Body of pancreas (tissue), 4 donors: Measurements from ENCODE around the gene LDLR. TPM values are rescaled to one million over a fixed set of nuclear protein-coding genes. Genes with fewer than 3 reads are reported as not detected.
"Not testable (repeated sequence)": the region's sequence is repeated elsewhere in the genome, so short reads cannot be mapped to it uniquely, and the experiment has no call there.

Source experiments
- ATAC-seq: fragments of 150-250 bp; one replicate; pipeline ENCODE4 v1.9.1; 2016
- DNase-seq, 4 donors: peaks; one replicate each; pipeline ENCODE4 v3.0.0-alpha.2; 2019
- H3K27ac ChIP-seq, 4 donors: fragments of 200-600 bp; sonication (generic); 1 replicate in 3 of 4; 2 replicates in 1 of 4; pipeline versions ENCODE4 v1.5.1 to v1.6.1; 2016 to 2019; ENCODE audit warnings: mild to moderate bottlenecking in 1 of 4, mixed read lengths in 1 of 4, moderate library complexity in 1 of 4
- H3K27me3 ChIP-seq, 2 donors: fragments of 200-600 bp; sonication (generic); one replicate each; pipeline ENCODE4 v1.6.0; 2016; ENCODE audit warnings: mild to moderate bottlenecking in 1 of 2
- H3K36me3 ChIP-seq, 2 donors: fragments of 200-600 bp; sonication (generic); replicated peaks in 1 of 2; 2 replicates each; pipeline ENCODE4 v1.5.1; 2016; ENCODE audit warnings: low read depth in 2 of 2; ENCODE audit not compliant: insufficient read depth in 1 of 2
- H3K4me1 ChIP-seq: fragments of 200-600 bp; sonication (generic); one replicate; pipeline ENCODE4 v1.6.0; 2016
- H3K4me3 ChIP-seq, 2 donors: fragments of 200-600 bp; sonication (generic); 1 replicate in 1 of 2; 2 replicates in 1 of 2; pipeline ENCODE4 v1.5.1; 2016 to 2019
- H3K9me3 ChIP-seq, 3 donors: fragments of 200-600 bp; sonication (generic); 1 replicate in 2 of 3; 2 replicates in 1 of 3; pipeline ENCODE4 v1.5.1; 2016
- CTCF ChIP-seq, 7 experiments: fragments of 450-650 bp in 4 of 7; fragments of 200-600 bp in 3 of 7; sonication (generic) in 3 of 7; IDR thresholded peaks; one replicate each; pipeline ENCODE4 v1.5.1; 2016 to 2019; ENCODE audit warnings: antibody characterized with exemption in 7 of 7
- POLR2A ChIP-seq, 3 donors: fragments of 450-650 bp; IDR thresholded peaks; one replicate each; pipeline ENCODE4 v1.6.1; 2016; ENCODE audit warnings: antibody characterized with exemption in 3 of 3, mild to moderate bottlenecking in 2 of 3
- WGBS, 2 donors: methylation state at CpG; one replicate each; pipeline ENCODE4 v1.1.5; 2017; 5-methylcytosine and 5-hydroxymethylcytosine counted together
- intact Hi-C: fragments of 100-400 bp; cut with DNase I; formaldehyde crosslinking; loops from one replicate; pipeline ENCODE4 v1.15.1; 2023
- total RNA-seq, 2 donors: library from RNA; depleted of rRNA; stranded (reverse); fragments of >200 nt; gene quantifications; one replicate each; pipeline ENCODE4 v1.1.0, GENCODE V29; 2016

LDLR gene
- total RNA-seq, 2 donors from 2014 or later, result 18.9 to 105 TPM

GRCh38 chr19:11176466-11177193 lies 87.4 kb downstream of the LDLR start:
- no peaks in the 10 kb centered on the region for H3K27me3 ChIP-seq
- intact Hi-C loops, result no loop called here
- WGBS, 2 donors, result 91 to 94% methylated on average over 7 to 18 of the region's 18 CpGs
- DNase-seq (no peak), ATAC-seq (no peak)
- H3K9me3 ChIP-seq, result no peaks in the 10 kb centered on the region
- peaks cover 0 to 34% of the 10 kb centered on the region in 2 donors for H3K36me3 ChIP-seq
- no peak overlapping the region for H3K27ac ChIP-seq
- peaks cover 7% of the 10 kb centered on the region for H3K4me1 ChIP-seq
- no peak for TF ChIP-seq POLR2A (IDR thresholded peaks at IDR 0.05)
- TF ChIP-seq CTCF (IDR thresholded peaks at IDR 0.05), result no peak
- no peak overlapping the region for H3K4me3 ChIP-seq

GRCh38 chr19:11177592-11177991 lies 88.3 kb downstream of the LDLR start:
- no peaks in the 10 kb centered on the region for H3K27me3 ChIP-seq
- H3K4me1 ChIP-seq, result peaks cover 7% of the 10 kb centered on the region
- H3K27ac ChIP-seq, result no peak overlapping the region
- intact Hi-C loops, result no loop called here
- no peaks in the 10 kb centered on the region for H3K9me3 ChIP-seq
- DNase-seq (no peak), ATAC-seq (no peak)
- H3K36me3 ChIP-seq, result peaks cover 0 to 31% of the 10 kb centered on the region in 2 donors
- no peak for TF ChIP-seq CTCF (IDR thresholded peaks at IDR 0.05)
- no peak for TF ChIP-seq POLR2A (IDR thresholded peaks at IDR 0.05)
- WGBS, 2 donors, result 95 to 98% methylated on average over 9 of the region's 9 CpGs
- no peak overlapping the region for H3K4me3 ChIP-seq

- H3K27me3 ChIP-seq, H3K9me3 ChIP-seq, H3K27ac ChIP-seq, DNase-seq, H3K4me3 ChIP-seq, ATAC-seq, intact Hi-C loops: not testable (repeated sequence)
- Histone ChIP-seq H3K4me1 (peaks cover 10% of the 10 kb centered on the region), H3K36me3 (peaks cover 0 to 24% of the 10 kb centered on the region in 2 donors)
- 90 to 91% methylated on average over 9 of the region's 9 CpGs for WGBS, 2 donors
Measured at GRCh38 chr19:11179145-11179465, 89.8 kb downstream of the LDLR start.

- Histone ChIP-seq H3K4me3 (no peak overlapping the region), H3K27ac (no peak overlapping the region), H3K36me3 (peaks cover 0 to 18% of the 10 kb centered on the region in 2 donors)
Measured at GRCh38 chr19:11179716-11180297, 90.5 kb downstream of the LDLR start.

GRCh38 chr19:11180346-11180745 lies 91.1 kb downstream of the LDLR start:
- Histone ChIP-seq H3K4me3 (no peak overlapping the region), H3K36me3 (peaks cover 0 to 18% of the 10 kb centered on the region in 2 donors), H3K27me3 (no peaks in the 10 kb centered on the region), H3K9me3 (no peaks in the 10 kb centered on the region), H3K4me1 (peaks cover 22% of the 10 kb centered on the region), H3K27ac (no peak overlapping the region)
- WGBS, 2 donors, result 78 to 92% methylated on average over 8 of the region's 8 CpGs
- intact Hi-C loops, result no loop called here
- TF ChIP-seq CTCF (IDR thresholded peaks at IDR 0.05) (no peak), POLR2A (IDR thresholded peaks at IDR 0.05) (no peak)
- ATAC-seq (no peak), DNase-seq (no peak)

More at GRCh38 chr19:11179716-11180297, 90.5 kb downstream of the LDLR start:
- Histone ChIP-seq H3K9me3 (no peaks in the 10 kb centered on the region), H3K4me1 (peaks cover 17% of the 10 kb centered on the region), H3K27me3 (no peaks in the 10 kb centered on the region)
- no peak for ATAC-seq
- WGBS, 2 donors, result 66 to 83% methylated on average over 7 to 11 of the region's 11 CpGs
- no peak for TF ChIP-seq CTCF (IDR thresholded peaks at IDR 0.05)
- no peak for TF ChIP-seq POLR2A (IDR thresholded peaks at IDR 0.05)
- intact Hi-C loops, result no loop called here
- DNase-seq, result no peak

GRCh38 chr19:11180975-11181374 lies 91.7 kb downstream of the LDLR start:
- WGBS, 2 donors, result 86 to 90% methylated on average over 8 of the region's 8 CpGs
- Histone ChIP-seq H3K36me3 (peaks cover 0 to 16% of the 10 kb centered on the region in 2 donors), H3K4me1 (peaks cover 29% of the 10 kb centered on the region)
- H3K27me3 ChIP-seq, H3K9me3 ChIP-seq, DNase-seq, intact Hi-C loops, H3K4me3 ChIP-seq, H3K27ac ChIP-seq, ATAC-seq: not testable (repeated sequence)
